NT2/D1 (cell line): Measurements from ENCODE around the gene CLEC11A.
"Not testable (repeated sequence)": the region's sequence is repeated elsewhere in the genome, so short reads cannot be mapped to it uniquely, and the experiment has no call there.

Experiments used
- SUZ12 ChIP-seq: IDR thresholded peaks from 2 replicates; pipeline ENCODE4 v1.6.1; 2011; ENCODE audit not compliant: insufficient read length, insufficient read depth; ENCODE audit errors: extremely low read depth
- YY1 ChIP-seq: IDR thresholded peaks from 2 replicates; pipeline ENCODE4 v1.6.1; 2011; ENCODE audit not compliant: insufficient read length, insufficient read depth

GRCh38 chr19:50747141-50747540 lies 24.0 kb downstream of the CLEC11A start:
- not testable (repeated sequence) for TF ChIP-seq SUZ12, YY1
